Hepatocyte (in vitro differentiated cells): ENCODE measurements around the gene SPOCK3.

Experiments
- CTCF ChIP-seq: fragments of 200-600 bp; sonication (generic); IDR thresholded peaks from 2 replicates; pipeline ENCODE4 v1.5.1; 2016; ENCODE audit warnings: antibody characterized with exemption, mild to moderate bottlenecking; ENCODE audit not compliant: poor library complexity
- EZH2 ChIP-seq: fragments of 200-600 bp; sonication (generic); IDR thresholded peaks from 2 replicates; pipeline ENCODE4 v1.6.1; 2016; ENCODE audit warnings: antibody characterized with exemption, mild to moderate bottlenecking, borderline replicate concordance

GRCh38 chr4:167079762-167080161, 154.5 kb downstream of the SPOCK3 start:
- TF ChIP-seq EZH2 (no peak), CTCF (no peak)
